ENCODE measurements around the gene CTIF. TPM values are rescaled to one million over a fixed set of nuclear protein-coding genes. Genes with fewer than 3 reads are reported as not detected.

Gene CTIF
- total RNA-seq, 1 experiment from 2014 or later, result 26.5 TPM

DNA sequence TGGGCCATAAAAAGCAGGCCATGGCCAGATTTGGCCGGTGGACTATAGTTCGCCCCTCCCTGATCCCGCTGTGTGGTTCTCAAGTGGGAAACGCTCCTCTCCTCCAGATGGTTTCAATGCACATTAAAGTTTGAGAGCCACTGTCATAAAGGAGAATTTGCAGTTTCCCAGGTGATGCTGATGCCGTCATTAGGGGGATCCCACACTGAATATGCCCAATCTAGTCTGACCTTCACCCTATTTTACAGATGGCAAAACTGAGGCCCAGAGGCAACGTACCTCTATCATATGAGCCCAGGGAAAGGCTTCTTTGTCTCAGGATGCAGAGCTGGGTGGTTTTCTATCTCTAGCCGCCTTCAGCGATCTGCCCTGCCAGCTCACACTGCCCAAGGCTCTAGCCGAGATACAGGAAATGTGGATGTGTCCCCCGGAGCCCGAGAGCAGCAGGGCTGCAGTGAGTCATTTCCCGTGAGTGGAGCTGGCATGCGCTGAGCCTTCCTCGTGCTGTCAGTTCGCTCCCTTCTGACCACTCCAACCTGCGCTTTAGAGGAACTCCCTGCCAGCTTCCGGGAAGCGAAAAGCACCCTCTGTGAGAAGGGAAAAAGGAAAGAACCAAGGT is 295.7 kb downstream of the CTIF start:
- POLR2A ChIA-PET, result no interaction called here
- in situ Hi-C loops (cut with HindIII; ENCODE audit: low pct_unique_long_range_greater_than_20kb, low sequenced_read_pairs) (no loop called here), intact Hi-C loops (cut with micrococcal nuclease; ENCODE audit: unreplicated experiment) (no loop called here)
- Histone ChIP-seq H3K4me1 (ENCODE audit: control insufficient read depth, insufficient read depth, low read length) (peaks cover 67% of the 10 kb centered on the region), H3K36me3 (ENCODE audit: control insufficient read depth, insufficient read depth, low read length) (no peaks in the 10 kb centered on the region), H3K27ac (ENCODE audit: low read length) (peak overlapping the region; percentile 94), H3K9me3 (ENCODE audit: control insufficient read depth, insufficient read depth, low read depth, low read length) (no peaks in the 10 kb centered on the region), H3K4me3 (ENCODE audit: low read depth in 2 of 2, low read length in 2 of 2) (peak overlapping the region; percentile 18 to 35), H3K27me3 (ENCODE audit: control insufficient read depth, insufficient read depth, low read length) (no peaks in the 10 kb centered on the region)
- ATAC-seq (peak; percentile 86), DNase-seq (ENCODE audit: low read depth, low spot score) (peak; percentile 85)
- no peak for TF ChIP-seq TCF7L2 (IDR thresholded peaks at IDR 0.05; ENCODE audit: low read depth, low read length)
- peak; percentile 73; the same call in 1 of the 2 replicates for TF ChIP-seq POLR2AphosphoS5 (IDR thresholded peaks at IDR 0.05; ENCODE audit: low read depth, low read length)
- CTCF ChIA-PET, result no interaction called here
- BruUV-seq (replicated peaks), result TSS peak; percentile 97

- Histone ChIP-seq H3K4me1 (ENCODE audit: control insufficient read depth, insufficient read depth, low read length) (peaks cover 73% of the 10 kb centered on the region), H3K27ac (ENCODE audit: low read length) (peak overlapping the region; percentile 94), H3K4me3 (ENCODE audit: low read depth in 2 of 2, low read length in 2 of 2) (no peak overlapping the region), H3K27me3 (ENCODE audit: control insufficient read depth, insufficient read depth, low read length) (no peaks in the 10 kb centered on the region), H3K36me3 (ENCODE audit: control insufficient read depth, insufficient read depth, low read length) (no peaks in the 10 kb centered on the region), H3K9me3 (ENCODE audit: control insufficient read depth, insufficient read depth, low read depth, low read length) (no peaks in the 10 kb centered on the region)
- intact Hi-C loops (cut with micrococcal nuclease; ENCODE audit: unreplicated experiment), result no loop called here
- ChIA-PET POLR2A (no interaction called here), CTCF (no interaction called here)
- TF ChIP-seq SIN3A (IDR thresholded peaks at IDR 0.05; ENCODE audit: borderline replicate concordance, insufficient read depth, low read depth, low read length) (no peak), TCF7L2 (IDR thresholded peaks at IDR 0.05; ENCODE audit: low read depth, low read length) (no peak), POLR2AphosphoS5 (IDR thresholded peaks at IDR 0.05; ENCODE audit: low read depth, low read length) (no peak), REST (IDR thresholded peaks at IDR 0.05; ENCODE audit: insufficient read depth in 1 of 2, low read depth in 2 of 2, low read length in 1 of 2) (no peak), CTCF (IDR thresholded peaks at IDR 0.05) (no peak)
- in situ Hi-C loops (cut with HindIII; ENCODE audit: low pct_unique_long_range_greater_than_20kb, low sequenced_read_pairs), result no loop called here
- BruUV-seq (replicated peaks), result no TSS peak
- DNase-seq (ENCODE audit: low read depth, low spot score) (no peak), ATAC-seq (no peak)
Measured at GRCh38 chr18:48835119-48835518, 296.3 kb downstream of the CTIF start.

DNA sequence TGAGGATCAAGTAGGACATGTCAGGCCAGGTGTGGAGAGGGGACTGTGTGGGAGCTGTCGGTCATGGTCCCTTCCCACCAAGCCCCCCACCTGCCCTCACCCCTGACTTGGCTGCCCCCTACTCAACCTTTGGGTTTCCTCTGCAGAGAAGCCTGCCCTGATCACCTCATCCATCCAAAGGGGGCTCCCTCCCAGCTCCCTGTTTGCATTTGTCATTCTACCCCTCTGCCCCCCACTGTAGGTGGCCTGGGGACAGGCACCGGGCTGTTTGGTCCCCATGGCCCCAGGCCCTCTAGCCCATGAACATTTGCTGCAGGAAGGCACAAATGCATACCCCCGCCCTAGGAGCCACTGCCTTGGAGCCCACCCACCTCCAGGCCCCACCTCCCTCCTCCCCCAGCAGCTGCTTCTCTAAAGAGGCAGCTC is 296.9 kb downstream of the CTIF start:
- peaks cover 76% of the 10 kb centered on the region for H3K4me1 ChIP-seq (ENCODE audit: control insufficient read depth, insufficient read depth, low read length)
- intact Hi-C loops (cut with micrococcal nuclease; ENCODE audit: unreplicated experiment), result no loop called here
- POLR2A ChIA-PET, result no interaction called here
- H3K36me3 ChIP-seq (ENCODE audit: control insufficient read depth, insufficient read depth, low read length), result no peaks in the 10 kb centered on the region
- H3K9me3 ChIP-seq (ENCODE audit: control insufficient read depth, insufficient read depth, low read depth, low read length), result no peaks in the 10 kb centered on the region
- H3K27me3 ChIP-seq (ENCODE audit: control insufficient read depth, insufficient read depth, low read length), result no peaks in the 10 kb centered on the region
- no peak for DNase-seq (ENCODE audit: low read depth, low spot score)
- BruUV-seq (replicated peaks), result no TSS peak
- peak overlapping the region; percentile 94 for H3K27ac ChIP-seq (ENCODE audit: low read length)
- H3K4me3 ChIP-seq (ENCODE audit: low read depth in 2 of 2, low read length in 2 of 2), result no peak overlapping the region
- TF ChIP-seq TCF7L2 (IDR thresholded peaks at IDR 0.05; ENCODE audit: low read depth, low read length) (no peak), REST (IDR thresholded peaks at IDR 0.05; ENCODE audit: insufficient read depth in 1 of 2, low read depth in 2 of 2, low read length in 1 of 2) (no peak), POLR2AphosphoS5 (IDR thresholded peaks at IDR 0.05; ENCODE audit: low read depth, low read length) (no peak), SIN3A (IDR thresholded peaks at IDR 0.05; ENCODE audit: borderline replicate concordance, insufficient read depth, low read depth, low read length) (no peak), CTCF (IDR thresholded peaks at IDR 0.05) (no peak)
- CTCF ChIA-PET, result interaction anchor here (0.6 kb wide), 1 partner anchor 634 kb away, joined by 3 read pairs; no protein-coding TSS in a partner anchor
- ATAC-seq, result no peak
- in situ Hi-C loops (cut with HindIII; ENCODE audit: low pct_unique_long_range_greater_than_20kb, low sequenced_read_pairs), result no loop called here
